ENCODE results near the gene AFF3.

GRCh38 chr2:99648178-99648844 is 494.1 kb downstream of the AFF3 start:
- TF ChIP-seq PATZ1 (CRISPR knock-in tag; IDR thresholded peaks at IDR 0.05; ENCODE audit: borderline replicate concordance) = no peak
- TF ChIP-seq PPARA (CRISPR knock-in tag; IDR thresholded peaks at IDR 0.05; ENCODE audit: borderline replicate concordance) = no peak
- TF ChIP-seq CSDC2 (CRISPR knock-in tag; IDR thresholded peaks at IDR 0.05) = no peak
- TF ChIP-seq BACH2 (CRISPR knock-in tag; IDR thresholded peaks at IDR 0.05; ENCODE audit: borderline replicate concordance) = no peak
- no peak for TF ChIP-seq GLIS3 (CRISPR knock-in tag; IDR thresholded peaks at IDR 0.05)
- TF ChIP-seq POU6F1 (CRISPR knock-in tag; IDR thresholded peaks at IDR 0.05; ENCODE audit: borderline replicate concordance, low read depth) = no peak
- no peak for TF ChIP-seq ZFP3 (CRISPR knock-in tag; IDR thresholded peaks at IDR 0.05)

Data from SK-N-SH treated with all-trans-retinoic acid at 6 μM for 48 hours (cell line).